SW480 (cell line): ENCODE results near the gene OVAAL.
A peak's percentile ranks its signal among the peaks of the same experiment; 100 is the strongest.

Source experiments
- DNase-seq: peaks from one replicate; pipeline ENCODE4 v3.0.0-alpha.2; 2016; ENCODE audit warnings: low spot score

The OVAAL gene

GRCh38 chr1:180609643-180610555 lies 51.1 kb downstream of the OVAAL start:
- DNase-seq = no peak

GRCh38 chr1:180610556-180611015 lies 51.8 kb downstream of the OVAAL start:
- DNase-seq = no peak

GRCh38 chr1:180611016-180611930 lies 52.5 kb downstream of the OVAAL start:
- DNase-seq = no peak

GRCh38 chr1:180612632-180613031 lies 53.9 kb downstream of the OVAAL start:
- DNase-seq = no peak

- DNase-seq = peak; percentile 6
These were observed 56.0 kb downstream of the OVAAL start for GRCh38 chr1:180614730-180615129.

- DNase-seq = no peak
These were observed 56.9 kb downstream of the OVAAL start for GRCh38 chr1:180615493-180616290.
